HG03442 (cell line): ENCODE data around the gene FAM53A.
"Not testable (repeated sequence)": the region's sequence is repeated elsewhere in the genome, so short reads cannot be mapped to it uniquely, and the experiment has no call there.

Experiments used
- ATAC-seq: cut with Tn5 transposase; IDR thresholded peaks from one replicate; pipeline ENCODE4 v1.9.1; 2021; ENCODE audit warnings: mild to moderate bottlenecking, moderate library complexity; ENCODE audit not compliant: unreplicated experiment

Gene FAM53A

GRCh38 chr4:1686440-1687036, 2.4 kb upstream of the FAM53A start:
- ATAC-seq, result no peak

- no peak for ATAC-seq
Observed at GRCh38 chr4:1685235-1686150, 1.4 kb upstream of the FAM53A start.

DNA sequence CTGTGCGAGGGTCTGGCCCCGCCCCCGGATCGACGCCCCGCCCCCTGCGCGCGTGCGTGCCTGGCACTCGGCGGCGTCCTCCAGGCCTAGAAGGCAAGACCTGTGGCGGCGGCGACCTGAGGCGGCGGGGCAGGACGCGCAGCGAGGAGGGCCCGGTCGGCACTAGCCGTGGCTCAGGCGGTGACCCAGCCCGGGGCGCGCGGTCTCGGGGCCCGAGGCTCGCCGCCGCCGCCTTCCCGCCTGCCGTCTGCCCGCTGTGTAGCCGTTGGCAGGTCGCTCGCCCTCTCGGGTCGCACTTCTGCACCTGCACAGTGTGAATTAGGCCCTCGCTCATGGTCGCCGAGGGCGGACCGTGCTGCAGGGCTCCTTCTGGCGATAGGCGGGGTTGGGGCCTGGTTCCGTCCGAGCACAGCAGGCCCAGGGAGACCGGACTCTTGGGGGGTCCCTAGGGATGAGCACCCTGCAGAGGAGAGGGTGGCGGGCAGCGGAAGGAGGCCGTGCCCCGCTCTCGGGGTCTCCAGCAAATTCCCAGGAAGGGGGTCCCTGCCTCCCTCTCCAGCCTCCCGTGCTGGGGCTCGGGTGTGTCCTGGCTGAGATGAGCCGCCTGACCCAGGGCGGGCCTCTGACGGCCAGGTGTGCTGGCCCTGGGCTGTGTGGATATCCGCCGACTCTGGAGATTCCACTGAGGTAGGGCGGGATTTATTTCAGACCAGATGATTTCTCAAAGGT, 557 bp upstream of the FAM53A start:
- ATAC-seq, result no peak

- no peak for ATAC-seq
Observed at GRCh38 chr4:1683261-1683735, 815 bp downstream of the FAM53A start.

- no peak for ATAC-seq
Observed at GRCh38 chr4:1682860-1683259, 1.3 kb downstream of the FAM53A start.

GRCh38 chr4:1678244-1678643, 5.9 kb downstream of the FAM53A start:
- no peak for ATAC-seq

DNA sequence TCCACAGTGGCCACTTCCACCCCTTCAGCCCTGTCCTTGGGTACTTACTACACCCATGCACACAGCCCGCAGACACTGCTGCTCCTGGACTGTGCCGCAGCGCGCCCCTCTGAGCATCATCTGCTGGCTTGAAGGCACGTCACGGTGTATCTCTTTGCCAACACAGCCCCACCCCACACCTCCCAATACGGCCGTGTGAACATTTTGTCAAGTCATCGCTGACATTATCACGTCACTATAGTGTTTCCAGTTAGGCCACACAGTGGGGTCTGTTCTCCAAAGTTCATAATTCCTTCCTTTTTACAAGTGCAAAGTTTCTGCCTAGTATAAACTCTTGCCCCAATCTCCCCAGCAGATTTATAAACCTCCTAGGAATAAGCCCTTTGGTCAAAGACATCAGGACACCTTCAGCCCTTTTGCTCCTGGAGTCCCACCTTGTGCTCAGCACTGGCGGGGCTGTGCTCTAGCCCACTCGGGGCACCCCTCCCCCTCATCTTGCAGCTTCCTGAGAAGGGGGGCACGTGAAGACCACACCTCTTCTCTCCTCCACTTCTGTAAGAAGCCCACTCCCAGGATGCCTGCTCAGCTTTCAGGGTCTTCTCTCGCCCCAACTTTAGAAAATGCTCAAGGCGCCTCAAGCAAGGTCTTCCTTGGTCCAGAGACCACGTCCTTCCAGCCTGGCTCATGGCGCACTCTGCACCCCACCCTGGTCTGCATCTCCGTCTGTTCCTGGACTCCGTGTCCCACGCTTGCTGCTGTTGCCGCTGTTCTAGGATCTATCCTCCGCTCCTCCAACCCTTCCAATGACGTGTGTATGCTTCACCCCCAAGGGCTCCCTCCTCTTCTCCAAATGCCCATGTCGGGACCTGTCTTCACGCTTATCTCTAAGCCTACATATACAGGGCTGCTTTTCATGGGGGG, 7.2 kb downstream of the FAM53A start:
- ATAC-seq, result no peak

DNA sequence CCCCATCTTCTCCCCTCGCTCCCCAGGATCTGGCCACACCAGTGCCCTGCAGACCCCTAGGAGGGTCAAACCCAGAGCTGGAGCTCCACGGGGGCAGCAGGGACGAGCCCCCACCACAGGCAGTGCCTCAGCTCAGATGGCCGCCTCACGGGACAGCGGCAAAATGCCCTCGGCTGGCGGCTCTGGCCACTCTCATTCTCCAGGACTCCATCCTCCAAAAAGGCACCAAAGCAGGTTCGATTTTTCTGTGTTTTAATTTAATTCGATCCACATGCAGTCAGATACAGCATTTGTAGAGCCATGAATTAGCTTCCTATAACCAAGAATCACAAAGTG, 8.3 kb downstream of the FAM53A start:
- no peak for ATAC-seq

GRCh38 chr4:1675136-1675801, 8.8 kb downstream of the FAM53A start:
- ATAC-seq, result no peak

DNA sequence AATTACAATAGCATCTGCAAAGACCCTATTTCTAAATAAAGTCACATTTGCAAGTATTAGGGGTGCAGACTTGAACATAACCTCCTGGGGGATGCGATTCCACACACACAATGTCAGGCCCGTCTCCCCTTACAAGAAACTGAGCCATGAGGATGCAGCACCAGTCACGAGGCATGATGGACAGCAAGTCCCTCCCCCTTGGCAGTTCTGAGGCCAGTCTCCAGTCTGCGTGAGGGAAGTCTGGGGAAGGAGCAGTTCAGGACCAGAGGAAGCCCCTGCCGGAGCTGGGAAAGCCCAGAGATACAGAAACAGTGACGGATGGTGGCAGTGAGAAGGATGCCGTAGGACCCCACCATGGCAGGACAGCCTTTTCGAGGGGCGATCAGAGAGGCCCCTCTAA, 9.4 kb downstream of the FAM53A start:
- no peak for ATAC-seq

GRCh38 chr4:1673671-1674070, 10.4 kb downstream of the FAM53A start:
- no peak for ATAC-seq

DNA sequence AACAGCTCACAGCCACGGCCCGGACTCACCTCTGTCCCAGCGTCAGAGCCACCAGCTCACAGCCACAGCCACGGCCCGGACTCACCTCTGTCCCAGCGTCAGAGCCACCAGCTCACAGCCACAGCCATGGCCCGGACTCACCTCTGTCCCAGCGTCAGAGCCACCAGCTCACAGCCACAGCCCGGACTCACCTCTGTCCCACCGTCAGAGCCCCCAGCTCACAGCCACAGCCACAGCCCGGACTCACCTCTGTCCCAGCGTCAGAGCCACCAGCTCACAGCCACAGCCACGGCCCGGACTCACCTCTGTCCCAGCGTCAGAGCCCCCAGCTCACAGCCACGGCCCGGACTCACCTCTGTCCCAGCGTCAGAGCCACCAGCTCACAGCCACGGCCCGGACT, 13.1 kb downstream of the FAM53A start:
- not testable (repeated sequence) for ATAC-seq

GRCh38 chr4:1670279-1670678, 13.8 kb downstream of the FAM53A start:
- ATAC-seq, result no peak

DNA sequence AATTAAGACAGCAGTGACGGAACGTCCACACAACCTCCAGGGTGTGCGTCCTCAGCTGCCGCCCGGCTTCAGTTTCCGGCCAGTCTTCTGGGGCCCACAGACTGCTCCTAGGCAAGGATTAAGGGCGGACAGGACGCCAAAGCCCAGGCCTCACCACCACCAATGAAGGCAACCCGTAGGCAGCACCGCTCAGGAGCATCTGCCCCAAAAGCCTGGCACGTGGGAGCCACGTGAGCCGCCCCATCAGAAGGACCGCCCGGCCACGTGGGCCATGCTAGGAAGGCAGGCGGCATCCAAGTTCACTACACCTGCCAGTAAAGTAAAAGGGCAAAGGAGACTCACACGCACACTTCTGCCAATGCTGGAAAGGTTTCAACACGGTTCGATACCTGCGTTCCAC, 14.3 kb downstream of the FAM53A start:
- ATAC-seq, result no peak

GRCh38 chr4:1669270-1669669, 14.8 kb downstream of the FAM53A start:
- ATAC-seq, result no peak

DNA sequence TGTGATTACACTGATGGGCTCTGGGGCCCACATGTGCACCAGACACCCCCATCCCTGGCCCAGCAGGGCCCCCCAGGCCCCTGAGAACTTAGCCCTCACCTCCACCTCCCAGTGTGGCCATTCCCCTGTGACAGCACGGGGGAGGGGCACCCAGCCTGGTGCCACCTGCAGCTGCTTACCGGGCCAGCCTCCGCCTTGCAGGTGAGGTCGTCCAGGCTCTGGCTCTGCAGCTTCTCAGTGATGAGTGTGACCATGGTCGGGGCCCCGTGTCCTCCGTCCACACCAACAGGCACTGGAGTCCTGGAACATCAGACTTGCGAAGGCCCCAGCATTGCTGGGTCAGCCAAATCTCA, 15.6 kb downstream of the FAM53A start:
- no peak for ATAC-seq

DNA sequence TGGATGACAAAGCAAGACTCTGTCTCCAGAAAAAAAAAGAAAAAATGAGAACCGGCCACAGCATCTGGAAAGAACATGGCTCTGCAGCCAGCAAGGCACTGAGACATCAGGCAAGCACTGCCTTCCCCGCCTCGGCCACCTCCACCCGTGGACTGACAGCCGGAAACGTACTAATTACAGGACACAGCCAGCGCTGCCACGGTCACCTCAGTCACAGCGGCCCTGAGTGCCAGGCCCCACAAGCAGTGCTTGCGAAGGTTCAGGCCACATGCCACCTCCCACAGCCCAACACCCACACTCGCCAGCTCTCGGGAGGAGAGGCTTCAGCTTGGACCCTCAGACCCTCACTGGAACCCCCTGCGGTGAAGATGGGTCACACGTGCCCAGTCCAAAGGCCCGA, 16.8 kb downstream of the FAM53A start:
- ATAC-seq, result no peak

- ATAC-seq, result no peak
Observed at GRCh38 chr4:1666391-1666790, 17.7 kb downstream of the FAM53A start.

GRCh38 chr4:1664141-1664540, 20.0 kb downstream of the FAM53A start:
- no peak for ATAC-seq

DNA sequence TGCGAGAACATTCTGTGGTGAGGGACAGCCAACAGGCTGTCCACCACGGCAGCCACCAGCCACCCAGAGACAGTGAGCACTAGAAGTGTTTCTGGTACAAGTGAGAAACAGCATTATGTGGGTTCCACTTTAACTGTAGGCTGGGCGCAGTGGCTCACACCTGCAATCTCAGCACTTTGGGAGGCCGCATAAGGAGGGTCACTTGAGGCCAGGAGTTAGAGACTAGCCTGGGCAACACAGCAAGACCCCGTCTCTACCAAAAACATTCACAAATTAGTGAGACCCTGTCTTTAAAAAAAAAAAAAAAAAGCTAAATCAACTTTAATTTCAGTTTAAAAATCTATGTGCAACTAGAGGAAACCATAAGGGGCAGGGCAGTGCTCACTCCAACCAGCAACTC, 20.6 kb downstream of the FAM53A start:
- ATAC-seq, result no peak
